Effector memory CD8-positive, alpha-beta T cell (primary cell): Measurements from ENCODE around the gene ST8SIA2.

Experiments
- ATAC-seq: fragments of 150-1000 bp; cut with Tn5 transposase; replicated peaks from 2 replicates; pipeline ENCODE4 v1.10.0; 2021; ENCODE audit warnings: mild to moderate bottlenecking, moderate library complexity
- DNase-seq, 3 experiments: peaks; one replicate each; pipeline ENCODE4 v3.0.0; 2021
- H3K27ac Mint-ChIP-seq, 2 donors: one replicate each; pipeline ENCODE4 v1.8.0; 2022; ENCODE audit warnings: mild to moderate bottlenecking in 2 of 2, mixed read lengths in 2 of 2, moderate library complexity in 2 of 2
- H3K27me3 Mint-ChIP-seq, 2 donors: one replicate each; pipeline ENCODE4 v1.8.0; 2022; ENCODE audit warnings: mixed read lengths in 2 of 2
- H3K36me3 Mint-ChIP-seq: one replicate; pipeline ENCODE4 v1.8.0; 2022; ENCODE audit warnings: mild to moderate bottlenecking, moderate library complexity, mixed read lengths; ENCODE audit not compliant: insufficient read depth
- H3K4me1 Mint-ChIP-seq, 2 donors: one replicate each; pipeline ENCODE4 v1.8.0; 2022; ENCODE audit warnings: low read depth in 2 of 2, mixed read lengths in 2 of 2
- H3K4me3 Mint-ChIP-seq, 2 donors: one replicate each; pipeline ENCODE4 v1.8.0; 2022; ENCODE audit warnings: mild to moderate bottlenecking in 2 of 2, mixed read lengths in 2 of 2, moderate library complexity in 2 of 2
- H3K9me3 Mint-ChIP-seq, 2 donors: one replicate each; pipeline ENCODE4 v1.8.0; 2022; ENCODE audit warnings: mixed read lengths in 2 of 2

ST8SIA2 gene

DNA sequence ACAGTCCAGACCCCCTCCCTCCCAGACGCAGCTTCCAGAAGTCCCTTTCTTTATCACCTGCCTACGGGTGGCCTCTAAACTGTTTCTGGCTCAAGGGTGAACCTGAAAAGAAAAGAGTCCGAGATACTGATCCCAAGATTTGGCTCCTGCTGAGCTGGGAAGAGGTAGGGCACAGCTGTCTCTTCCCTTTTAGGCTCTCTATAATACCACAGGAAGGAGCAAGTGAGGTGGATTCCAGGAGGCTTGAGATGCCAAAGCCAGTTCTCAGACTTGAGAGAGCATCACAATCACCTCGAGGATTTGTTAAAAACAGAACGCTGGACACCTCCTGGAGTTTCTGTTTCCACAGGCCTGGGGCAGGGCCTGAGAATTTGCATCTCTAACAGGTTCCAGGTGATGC lies 12.3 kb downstream of the ST8SIA2 start:
- no peak overlapping the region for H3K27ac Mint-ChIP-seq
- no peak overlapping the region for H3K4me3 Mint-ChIP-seq
- no peaks in the 10 kb centered on the region for H3K36me3 Mint-ChIP-seq
- DNase-seq = no peak
- H3K9me3 Mint-ChIP-seq = no peaks in the 10 kb centered on the region
- H3K4me1 Mint-ChIP-seq = no peaks in the 10 kb centered on the region
- no peak for ATAC-seq
- peaks cover 55 to 61% of the 10 kb centered on the region in 2 donors for H3K27me3 Mint-ChIP-seq

DNA sequence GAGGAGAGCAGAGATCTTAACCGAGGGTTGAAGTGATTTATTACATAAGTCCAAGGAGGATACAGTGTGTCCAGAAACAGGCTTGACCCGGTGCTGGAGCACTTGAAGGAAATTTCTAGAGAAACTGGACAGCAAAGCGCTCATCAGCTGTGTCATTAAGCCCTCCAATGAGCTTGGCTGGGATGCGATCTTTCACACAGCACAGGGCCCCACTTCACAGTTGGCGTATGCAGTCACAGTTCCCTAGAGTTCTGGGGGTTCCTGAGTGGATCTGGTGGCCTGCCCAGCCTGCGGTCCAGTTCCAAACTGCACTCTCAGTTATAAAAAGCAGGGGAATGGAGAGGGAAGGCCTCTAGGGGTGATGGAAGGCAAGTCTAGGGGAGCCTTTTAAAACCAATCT lies 13.6 kb downstream of the ST8SIA2 start:
- DNase-seq = no peak
- no peak overlapping the region for H3K4me3 Mint-ChIP-seq
- ATAC-seq = no peak
- H3K27me3 Mint-ChIP-seq = peaks cover 58% of the 10 kb centered on the region in 2 donors
- H3K27ac Mint-ChIP-seq = no peak overlapping the region
- H3K9me3 Mint-ChIP-seq = no peaks in the 10 kb centered on the region
- H3K36me3 Mint-ChIP-seq = no peaks in the 10 kb centered on the region
- peaks cover 0 to 1% of the 10 kb centered on the region in 2 donors for H3K4me1 Mint-ChIP-seq

- no peaks in the 10 kb centered on the region for H3K9me3 Mint-ChIP-seq
- peaks cover 0 to 1% of the 10 kb centered on the region in 2 donors for H3K4me1 Mint-ChIP-seq
- H3K27ac Mint-ChIP-seq = no peak overlapping the region
- DNase-seq (no peak), ATAC-seq (no peak)
- no peaks in the 10 kb centered on the region for H3K36me3 Mint-ChIP-seq
- no peak overlapping the region for H3K4me3 Mint-ChIP-seq
- peaks cover 52 to 54% of the 10 kb centered on the region in 2 donors for H3K27me3 Mint-ChIP-seq
Observed at GRCh38 chr15:92407916-92408315, 14.2 kb downstream of the ST8SIA2 start.

DNA sequence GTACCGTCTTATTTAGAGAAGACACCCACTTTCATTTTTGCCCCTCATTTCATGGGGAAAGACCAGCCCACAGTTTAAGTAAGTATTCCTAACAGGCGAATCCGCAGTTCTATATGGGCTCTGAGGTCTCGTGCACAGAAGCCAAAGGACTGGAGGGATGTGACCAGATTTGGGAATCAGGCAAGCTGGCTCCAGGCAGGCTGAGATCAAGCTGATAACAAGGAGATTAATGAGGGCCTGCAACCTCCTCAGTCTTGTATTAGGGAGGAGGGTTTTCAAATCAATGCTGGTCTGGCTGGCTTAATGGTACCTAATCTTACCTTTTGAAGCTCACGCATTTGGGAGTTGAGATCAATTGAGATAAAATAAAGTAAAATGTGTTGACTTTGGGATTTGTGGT lies 15.3 kb downstream of the ST8SIA2 start:
- Mint-ChIP-seq H3K9me3 (no peaks in the 10 kb centered on the region), H3K27ac (no peak overlapping the region), H3K4me1 (peaks cover 0 to 1% of the 10 kb centered on the region in 2 donors), H3K4me3 (no peak overlapping the region), H3K36me3 (no peaks in the 10 kb centered on the region), H3K27me3 (peaks cover 46 to 50% of the 10 kb centered on the region in 2 donors)
- DNase-seq (no peak), ATAC-seq (no peak)

DNA sequence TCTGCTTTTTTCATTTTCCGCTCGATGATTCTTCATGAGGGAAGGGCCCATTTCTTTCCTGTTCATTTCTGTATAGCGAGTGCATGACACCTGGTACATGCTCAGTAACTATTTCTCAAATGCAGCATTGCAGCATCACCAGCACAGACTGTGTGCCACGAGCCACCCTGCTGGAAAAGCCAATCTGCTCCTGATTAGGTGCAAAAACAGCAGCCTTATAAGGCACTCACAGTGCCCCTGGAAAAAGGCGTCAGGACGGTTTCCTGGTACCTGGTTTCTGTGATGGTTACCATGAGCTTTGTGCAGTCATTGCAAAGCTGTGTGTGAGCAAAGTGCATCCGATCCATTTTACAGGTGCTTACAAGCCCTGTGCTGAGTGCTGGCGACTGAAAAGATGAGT lies 15.8 kb downstream of the ST8SIA2 start:
- Mint-ChIP-seq H3K9me3 (no peaks in the 10 kb centered on the region), H3K4me1 (peaks cover 0 to 1% of the 10 kb centered on the region in 2 donors), H3K27ac (no peak overlapping the region), H3K27me3 (peaks cover 51 to 55% of the 10 kb centered on the region in 2 donors), H3K4me3 (no peak overlapping the region), H3K36me3 (no peaks in the 10 kb centered on the region)
- ATAC-seq (no peak), DNase-seq (no peak)

- Mint-ChIP-seq H3K9me3 (no peaks in the 10 kb centered on the region), H3K36me3 (no peaks in the 10 kb centered on the region), H3K27ac (no peak overlapping the region), H3K4me1 (peaks cover 0 to 1% of the 10 kb centered on the region in 2 donors), H3K27me3 (peaks cover 54 to 56% of the 10 kb centered on the region in 2 donors), H3K4me3 (no peak overlapping the region)
- DNase-seq (no peak), ATAC-seq (no peak)
Observed at GRCh38 chr15:92410537-92410936, 16.9 kb downstream of the ST8SIA2 start.

DNA sequence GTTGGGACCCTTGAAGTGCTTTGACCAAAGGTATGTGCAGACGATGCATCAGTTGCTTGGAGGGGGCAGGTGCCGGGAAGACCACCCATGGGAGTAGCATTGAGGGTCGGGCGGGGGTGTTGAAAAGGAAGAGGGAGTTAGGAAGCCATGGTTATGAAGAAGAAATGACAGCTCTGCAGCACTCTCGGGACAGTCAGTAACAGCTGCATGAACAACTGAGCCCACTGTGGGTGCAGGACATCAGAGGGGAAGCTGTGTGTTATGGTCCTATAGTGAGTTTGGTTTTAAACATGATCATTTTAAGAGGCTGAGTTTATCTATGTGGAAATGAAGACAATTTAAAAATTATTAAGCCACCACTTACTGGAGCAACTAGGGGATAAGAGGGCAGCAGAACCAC lies 17.6 kb downstream of the ST8SIA2 start:
- no peak for DNase-seq
- ATAC-seq = no peak
- Mint-ChIP-seq H3K36me3 (no peaks in the 10 kb centered on the region), H3K4me1 (peaks cover 0 to 1% of the 10 kb centered on the region in 2 donors), H3K27me3 (peaks cover 61 to 63% of the 10 kb centered on the region in 2 donors), H3K27ac (no peak overlapping the region), H3K9me3 (no peaks in the 10 kb centered on the region), H3K4me3 (no peak overlapping the region)

GRCh38 chr15:92413510-92413909 lies 19.8 kb downstream of the ST8SIA2 start:
- DNase-seq (no peak), ATAC-seq (no peak)
- H3K27ac Mint-ChIP-seq = no peak overlapping the region
- H3K4me3 Mint-ChIP-seq = no peak overlapping the region
- H3K36me3 Mint-ChIP-seq = no peaks in the 10 kb centered on the region
- peaks cover 63 to 74% of the 10 kb centered on the region in 2 donors for H3K27me3 Mint-ChIP-seq
- peaks cover 0 to 1% of the 10 kb centered on the region in 2 donors for H3K4me1 Mint-ChIP-seq
- no peaks in the 10 kb centered on the region for H3K9me3 Mint-ChIP-seq

- ATAC-seq = no peak
Observed at GRCh38 chr15:92415639-92416297, 22.1 kb downstream of the ST8SIA2 start.

DNA sequence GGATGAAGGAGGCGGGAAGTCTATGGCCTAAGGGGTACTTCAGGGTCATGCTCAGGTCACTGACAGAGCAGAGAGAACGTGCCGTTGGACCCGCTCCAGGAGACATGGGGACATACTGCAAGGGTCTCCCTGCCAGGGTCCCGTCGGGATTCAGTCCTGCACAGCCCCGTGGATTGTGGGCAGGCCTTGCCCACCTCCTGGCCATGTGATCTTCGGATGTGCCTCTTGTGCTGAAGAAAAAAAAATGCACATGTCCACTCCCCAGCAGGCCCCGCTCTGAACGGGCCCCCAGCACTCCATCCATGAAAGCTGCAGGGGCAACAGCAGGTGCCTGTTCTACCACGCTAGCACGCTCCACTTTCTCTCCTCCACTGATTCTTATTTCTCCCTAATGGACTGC lies 22.9 kb downstream of the ST8SIA2 start:
- peaks cover 47 to 49% of the 10 kb centered on the region in 2 donors for H3K27me3 Mint-ChIP-seq
- DNase-seq (no peak), ATAC-seq (no peak)
- H3K9me3 Mint-ChIP-seq = no peaks in the 10 kb centered on the region
- H3K36me3 Mint-ChIP-seq = no peaks in the 10 kb centered on the region
- no peaks in the 10 kb centered on the region for H3K4me1 Mint-ChIP-seq
- no peak overlapping the region for H3K4me3 Mint-ChIP-seq
- no peak overlapping the region for H3K27ac Mint-ChIP-seq

More at GRCh38 chr15:92415639-92416297, 22.1 kb downstream of the ST8SIA2 start:
- Mint-ChIP-seq H3K9me3 (no peaks in the 10 kb centered on the region), H3K36me3 (no peaks in the 10 kb centered on the region), H3K27me3 (peaks cover 55 to 57% of the 10 kb centered on the region in 2 donors), H3K4me3 (no peak overlapping the region), H3K27ac (no peak overlapping the region), H3K4me1 (peaks cover 0 to 1% of the 10 kb centered on the region in 2 donors)
- no peak for DNase-seq

DNA sequence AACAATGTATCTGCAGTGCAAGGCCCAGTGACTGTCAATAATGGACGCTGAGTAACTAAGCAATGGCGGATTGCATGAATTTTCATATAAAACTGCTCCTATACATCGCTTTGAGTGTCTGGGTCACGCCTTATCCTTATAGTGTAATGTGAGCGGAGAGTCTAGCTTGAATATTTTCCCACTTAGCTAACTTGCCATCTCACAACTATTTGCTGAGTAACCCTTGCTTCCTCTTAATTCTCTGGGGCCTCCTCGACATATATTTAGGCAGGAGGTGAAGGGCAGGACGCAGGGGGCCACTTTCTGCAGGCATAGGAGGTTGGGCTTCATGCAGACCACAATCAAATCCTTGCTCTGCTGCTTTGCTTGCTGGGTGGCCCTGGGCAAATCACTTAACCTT lies 24.0 kb downstream of the ST8SIA2 start:
- DNase-seq (no peak), ATAC-seq (no peak)
- H3K9me3 Mint-ChIP-seq = no peaks in the 10 kb centered on the region
- H3K4me3 Mint-ChIP-seq = no peak overlapping the region
- H3K27me3 Mint-ChIP-seq = peaks cover 41 to 46% of the 10 kb centered on the region in 2 donors
- no peak overlapping the region for H3K27ac Mint-ChIP-seq
- no peaks in the 10 kb centered on the region for H3K36me3 Mint-ChIP-seq
- no peaks in the 10 kb centered on the region for H3K4me1 Mint-ChIP-seq

DNA sequence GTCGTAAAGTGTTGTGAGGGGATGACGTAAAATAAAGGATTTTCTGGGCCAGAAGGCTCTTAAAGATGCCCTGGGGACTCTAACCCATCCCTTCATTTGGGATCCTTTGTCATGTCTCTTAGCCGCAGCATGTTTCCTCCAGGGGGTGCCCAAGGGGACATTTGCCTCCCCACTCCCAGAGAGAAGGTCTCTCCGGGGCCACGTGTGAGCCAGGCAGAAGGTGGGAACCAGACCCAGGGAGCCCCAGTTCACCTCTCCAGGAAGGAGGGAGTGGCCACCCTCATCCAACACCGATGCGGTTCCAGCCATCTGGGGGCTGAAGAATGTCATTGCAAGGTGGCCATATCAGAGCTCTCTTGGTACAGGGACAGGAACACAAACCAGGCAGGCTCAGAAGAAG lies 25.2 kb downstream of the ST8SIA2 start:
- H3K36me3 Mint-ChIP-seq = no peaks in the 10 kb centered on the region
- no peak overlapping the region for H3K4me3 Mint-ChIP-seq
- H3K4me1 Mint-ChIP-seq = no peaks in the 10 kb centered on the region
- no peak overlapping the region for H3K27ac Mint-ChIP-seq
- DNase-seq (no peak), ATAC-seq (no peak)
- H3K9me3 Mint-ChIP-seq = no peaks in the 10 kb centered on the region
- H3K27me3 Mint-ChIP-seq = peaks cover 46 to 50% of the 10 kb centered on the region in 2 donors

DNA sequence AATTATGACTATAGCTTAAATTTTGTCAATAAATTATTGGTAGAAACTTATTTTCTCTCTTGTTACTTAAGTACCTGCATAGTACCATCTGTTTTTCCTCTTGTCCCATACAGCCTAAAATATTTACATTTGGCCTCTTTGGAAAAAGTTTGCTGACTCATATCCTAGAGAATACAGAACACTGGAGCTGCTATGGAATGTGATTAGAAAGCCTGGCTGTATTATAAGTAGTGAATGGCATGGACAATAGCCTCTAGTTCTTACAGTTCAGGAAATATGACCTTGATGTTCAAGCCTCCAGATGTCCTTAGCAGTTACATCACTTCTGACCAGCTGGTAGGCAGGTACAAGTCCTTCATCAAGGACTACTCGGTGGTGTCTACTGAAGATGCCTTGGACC lies 28.3 kb downstream of the ST8SIA2 start:
- DNase-seq (no peak), ATAC-seq (no peak)
- H3K36me3 Mint-ChIP-seq = no peaks in the 10 kb centered on the region
- H3K27me3 Mint-ChIP-seq = peaks cover 44 to 48% of the 10 kb centered on the region in 2 donors
- no peak overlapping the region for H3K4me3 Mint-ChIP-seq
- H3K9me3 Mint-ChIP-seq = no peaks in the 10 kb centered on the region
- no peak overlapping the region for H3K27ac Mint-ChIP-seq
- no peaks in the 10 kb centered on the region for H3K4me1 Mint-ChIP-seq

GRCh38 chr15:92425578-92426225 lies 32.0 kb downstream of the ST8SIA2 start:
- no peak for ATAC-seq
- H3K4me1 Mint-ChIP-seq = no peaks in the 10 kb centered on the region
- H3K27ac Mint-ChIP-seq = no peak overlapping the region
- no peaks in the 10 kb centered on the region for H3K9me3 Mint-ChIP-seq
- H3K27me3 Mint-ChIP-seq = peaks cover 59 to 61% of the 10 kb centered on the region in 2 donors
- H3K36me3 Mint-ChIP-seq = no peaks in the 10 kb centered on the region
- no peak overlapping the region for H3K4me3 Mint-ChIP-seq
- no peak for DNase-seq
